Measurements from ENCODE around the gene RAB7B.

GRCh38 chr1:206030191-206030590, 27.0 kb upstream of the RAB7B start:
- TF ChIP-seq, protein P1, sequence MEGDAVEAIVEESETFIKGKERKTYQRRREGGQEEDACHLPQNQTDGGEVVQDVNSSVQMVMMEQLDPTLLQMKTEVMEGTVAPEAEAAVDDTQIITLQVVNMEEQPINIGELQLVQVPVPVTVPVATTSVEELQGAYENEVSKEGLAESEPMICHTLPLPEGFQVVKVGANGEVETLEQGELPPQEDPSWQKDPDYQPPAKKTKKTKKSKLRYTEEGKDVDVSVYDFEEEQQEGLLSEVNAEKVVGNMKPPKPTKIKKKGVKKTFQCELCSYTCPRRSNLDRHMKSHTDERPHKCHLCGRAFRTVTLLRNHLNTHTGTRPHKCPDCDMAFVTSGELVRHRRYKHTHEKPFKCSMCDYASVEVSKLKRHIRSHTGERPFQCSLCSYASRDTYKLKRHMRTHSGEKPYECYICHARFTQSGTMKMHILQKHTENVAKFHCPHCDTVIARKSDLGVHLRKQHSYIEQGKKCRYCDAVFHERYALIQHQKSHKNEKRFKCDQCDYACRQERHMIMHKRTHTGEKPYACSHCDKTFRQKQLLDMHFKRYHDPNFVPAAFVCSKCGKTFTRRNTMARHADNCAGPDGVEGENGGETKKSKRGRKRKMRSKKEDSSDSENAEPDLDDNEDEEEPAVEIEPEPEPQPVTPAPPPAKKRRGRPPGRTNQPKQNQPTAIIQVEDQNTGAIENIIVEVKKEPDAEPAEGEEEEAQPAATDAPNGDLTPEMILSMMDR (IDR thresholded peaks at IDR 0.05; ENCODE audit: low read depth, low read length, poor library complexity, severe bottlenecking): no peak
- no peak for TF ChIP-seq EZH2phosphoT487 (IDR thresholded peaks at IDR 0.05; ENCODE audit: borderline replicate concordance, low read length)
